ENCODE data around the gene PTPRCAP. TPM values are rescaled to one million over a fixed set of nuclear protein-coding genes. Genes with fewer than 3 reads are reported as not detected.
A peak's percentile ranks its signal among the peaks of the same experiment; 100 is the strongest.

The PTPRCAP gene
- total and polyA plus RNA-seq, 9 of the 15 experiments (the other 6 are each of a cell fraction or from before 2014, with no cell fraction given), result 0.22 to 2.0 (median 1.1) TPM; not detected in 4

DNA sequence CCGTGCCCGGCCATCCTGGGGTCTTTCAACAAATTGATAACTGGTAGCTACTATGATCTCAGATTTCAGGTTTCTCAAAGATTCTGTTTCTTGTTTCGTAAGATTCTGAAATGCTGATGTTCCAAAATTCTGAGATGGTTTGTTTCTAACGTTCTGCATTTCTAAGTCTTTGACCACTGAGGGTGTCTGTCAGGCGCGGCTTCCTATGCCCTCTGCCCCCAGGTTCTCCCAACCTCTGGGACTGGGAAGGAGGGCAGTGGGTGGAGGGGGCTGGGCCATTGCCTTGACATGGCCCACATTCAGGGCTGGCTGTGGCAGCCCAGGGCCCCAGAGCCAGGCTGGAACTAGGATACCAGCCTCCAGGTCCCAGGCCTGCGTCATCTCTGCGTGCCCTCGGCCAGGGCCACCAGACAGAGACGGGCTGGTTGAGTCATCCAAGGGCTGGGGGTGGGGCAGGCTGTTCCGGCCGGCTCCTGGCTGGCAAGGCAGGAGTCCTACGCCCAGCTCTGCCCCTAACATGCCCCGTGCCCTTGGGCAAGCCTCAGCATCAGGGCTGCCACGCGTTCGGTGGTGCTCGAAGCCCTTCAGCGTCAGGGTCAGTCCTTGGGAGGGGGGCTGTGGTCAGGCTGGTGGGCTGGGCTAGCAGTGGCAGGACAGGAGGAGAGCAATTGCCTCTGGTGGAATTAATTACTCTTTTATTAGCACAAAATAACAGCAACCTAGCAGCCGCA lies 26.4 kb upstream of the PTPRCAP start (continued):
- TF ChIP-seq, protein P1, sequence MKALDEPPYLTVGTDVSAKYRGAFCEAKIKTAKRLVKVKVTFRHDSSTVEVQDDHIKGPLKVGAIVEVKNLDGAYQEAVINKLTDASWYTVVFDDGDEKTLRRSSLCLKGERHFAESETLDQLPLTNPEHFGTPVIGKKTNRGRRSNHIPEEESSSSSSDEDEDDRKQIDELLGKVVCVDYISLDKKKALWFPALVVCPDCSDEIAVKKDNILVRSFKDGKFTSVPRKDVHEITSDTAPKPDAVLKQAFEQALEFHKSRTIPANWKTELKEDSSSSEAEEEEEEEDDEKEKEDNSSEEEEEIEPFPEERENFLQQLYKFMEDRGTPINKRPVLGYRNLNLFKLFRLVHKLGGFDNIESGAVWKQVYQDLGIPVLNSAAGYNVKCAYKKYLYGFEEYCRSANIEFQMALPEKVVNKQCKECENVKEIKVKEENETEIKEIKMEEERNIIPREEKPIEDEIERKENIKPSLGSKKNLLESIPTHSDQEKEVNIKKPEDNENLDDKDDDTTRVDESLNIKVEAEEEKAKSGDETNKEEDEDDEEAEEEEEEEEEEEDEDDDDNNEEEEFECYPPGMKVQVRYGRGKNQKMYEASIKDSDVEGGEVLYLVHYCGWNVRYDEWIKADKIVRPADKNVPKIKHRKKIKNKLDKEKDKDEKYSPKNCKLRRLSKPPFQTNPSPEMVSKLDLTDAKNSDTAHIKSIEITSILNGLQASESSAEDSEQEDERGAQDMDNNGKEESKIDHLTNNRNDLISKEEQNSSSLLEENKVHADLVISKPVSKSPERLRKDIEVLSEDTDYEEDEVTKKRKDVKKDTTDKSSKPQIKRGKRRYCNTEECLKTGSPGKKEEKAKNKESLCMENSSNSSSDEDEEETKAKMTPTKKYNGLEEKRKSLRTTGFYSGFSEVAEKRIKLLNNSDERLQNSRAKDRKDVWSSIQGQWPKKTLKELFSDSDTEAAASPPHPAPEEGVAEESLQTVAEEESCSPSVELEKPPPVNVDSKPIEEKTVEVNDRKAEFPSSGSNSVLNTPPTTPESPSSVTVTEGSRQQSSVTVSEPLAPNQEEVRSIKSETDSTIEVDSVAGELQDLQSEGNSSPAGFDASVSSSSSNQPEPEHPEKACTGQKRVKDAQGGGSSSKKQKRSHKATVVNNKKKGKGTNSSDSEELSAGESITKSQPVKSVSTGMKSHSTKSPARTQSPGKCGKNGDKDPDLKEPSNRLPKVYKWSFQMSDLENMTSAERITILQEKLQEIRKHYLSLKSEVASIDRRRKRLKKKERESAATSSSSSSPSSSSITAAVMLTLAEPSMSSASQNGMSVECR (CRISPR knock-in tag; IDR thresholded peaks at IDR 0.05), result no peak; the same call in 1 of the 2 replicates
- TF ChIP-seq, protein P2, sequence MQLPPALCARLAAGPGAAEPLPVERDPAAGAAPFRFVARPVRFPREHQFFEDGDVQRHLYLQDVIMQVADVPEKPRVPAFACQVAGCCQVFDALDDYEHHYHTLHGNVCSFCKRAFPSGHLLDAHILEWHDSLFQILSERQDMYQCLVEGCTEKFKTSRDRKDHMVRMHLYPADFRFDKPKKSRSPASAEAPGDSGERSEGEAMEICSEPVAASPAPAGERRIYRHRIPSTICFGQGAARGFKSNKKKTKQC (CRISPR knock-in tag; IDR thresholded peaks at IDR 0.05), result peak; percentile 43; the same call in 1 of the 2 replicates
- TF ChIP-seq, protein P3, sequence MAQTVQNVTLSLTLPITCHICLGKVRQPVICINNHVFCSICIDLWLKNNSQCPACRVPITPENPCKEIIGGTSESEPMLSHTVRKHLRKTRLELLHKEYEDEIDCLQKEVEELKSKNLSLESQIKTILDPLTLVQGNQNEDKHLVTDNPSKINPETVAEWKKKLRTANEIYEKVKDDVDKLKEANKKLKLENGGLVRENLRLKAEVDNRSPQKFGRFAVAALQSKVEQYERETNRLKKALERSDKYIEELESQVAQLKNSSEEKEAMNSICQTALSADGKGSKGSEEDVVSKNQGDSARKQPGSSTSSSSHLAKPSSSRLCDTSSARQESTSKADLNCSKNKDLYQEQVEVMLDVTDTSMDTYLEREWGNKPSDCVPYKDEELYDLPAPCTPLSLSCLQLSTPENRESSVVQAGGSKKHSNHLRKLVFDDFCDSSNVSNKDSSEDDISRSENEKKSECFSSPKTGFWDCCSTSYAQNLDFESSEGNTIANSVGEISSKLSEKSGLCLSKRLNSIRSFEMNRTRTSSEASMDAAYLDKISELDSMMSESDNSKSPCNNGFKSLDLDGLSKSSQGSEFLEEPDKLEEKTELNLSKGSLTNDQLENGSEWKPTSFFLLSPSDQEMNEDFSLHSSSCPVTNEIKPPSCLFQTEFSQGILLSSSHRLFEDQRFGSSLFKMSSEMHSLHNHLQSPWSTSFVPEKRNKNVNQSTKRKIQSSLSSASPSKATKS (CRISPR knock-in tag; IDR thresholded peaks at IDR 0.05), result no peak
- TF ChIP-seq, protein P4, sequence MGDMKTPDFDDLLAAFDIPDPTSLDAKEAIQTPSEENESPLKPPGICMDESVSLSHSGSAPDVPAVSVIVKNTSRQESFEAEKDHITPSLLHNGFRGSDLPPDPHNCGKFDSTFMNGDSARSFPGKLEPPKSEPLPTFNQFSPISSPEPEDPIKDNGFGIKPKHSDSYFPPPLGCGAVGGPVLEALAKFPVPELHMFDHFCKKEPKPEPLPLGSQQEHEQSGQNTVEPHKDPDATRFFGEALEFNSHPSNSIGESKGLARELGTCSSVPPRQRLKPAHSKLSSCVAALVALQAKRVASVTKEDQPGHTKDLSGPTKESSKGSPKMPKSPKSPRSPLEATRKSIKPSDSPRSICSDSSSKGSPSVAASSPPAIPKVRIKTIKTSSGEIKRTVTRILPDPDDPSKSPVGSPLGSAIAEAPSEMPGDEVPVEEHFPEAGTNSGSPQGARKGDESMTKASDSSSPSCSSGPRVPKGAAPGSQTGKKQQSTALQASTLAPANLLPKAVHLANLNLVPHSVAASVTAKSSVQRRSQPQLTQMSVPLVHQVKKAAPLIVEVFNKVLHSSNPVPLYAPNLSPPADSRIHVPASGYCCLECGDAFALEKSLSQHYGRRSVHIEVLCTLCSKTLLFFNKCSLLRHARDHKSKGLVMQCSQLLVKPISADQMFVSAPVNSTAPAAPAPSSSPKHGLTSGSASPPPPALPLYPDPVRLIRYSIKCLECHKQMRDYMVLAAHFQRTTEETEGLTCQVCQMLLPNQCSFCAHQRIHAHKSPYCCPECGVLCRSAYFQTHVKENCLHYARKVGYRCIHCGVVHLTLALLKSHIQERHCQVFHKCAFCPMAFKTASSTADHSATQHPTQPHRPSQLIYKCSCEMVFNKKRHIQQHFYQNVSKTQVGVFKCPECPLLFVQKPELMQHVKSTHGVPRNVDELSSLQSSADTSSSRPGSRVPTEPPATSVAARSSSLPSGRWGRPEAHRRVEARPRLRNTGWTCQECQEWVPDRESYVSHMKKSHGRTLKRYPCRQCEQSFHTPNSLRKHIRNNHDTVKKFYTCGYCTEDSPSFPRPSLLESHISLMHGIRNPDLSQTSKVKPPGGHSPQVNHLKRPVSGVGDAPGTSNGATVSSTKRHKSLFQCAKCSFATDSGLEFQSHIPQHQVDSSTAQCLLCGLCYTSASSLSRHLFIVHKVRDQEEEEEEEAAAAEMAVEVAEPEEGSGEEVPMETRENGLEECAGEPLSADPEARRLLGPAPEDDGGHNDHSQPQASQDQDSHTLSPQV (IDR thresholded peaks at IDR 0.05), result peak; percentile 96
- TF ChIP-seq NR2C1 (IDR thresholded peaks at IDR 0.05), result peak; percentile 13; the same call in 1 of the 2 replicates
- peak; percentile 61; the same call in 1 of the 2 replicates for TF ChIP-seq NR2C1 (tag; IDR thresholded peaks at IDR 0.05)
- TF ChIP-seq NFATC3 (IDR thresholded peaks at IDR 0.05), result no peak
- TF ChIP-seq, protein P5, sequence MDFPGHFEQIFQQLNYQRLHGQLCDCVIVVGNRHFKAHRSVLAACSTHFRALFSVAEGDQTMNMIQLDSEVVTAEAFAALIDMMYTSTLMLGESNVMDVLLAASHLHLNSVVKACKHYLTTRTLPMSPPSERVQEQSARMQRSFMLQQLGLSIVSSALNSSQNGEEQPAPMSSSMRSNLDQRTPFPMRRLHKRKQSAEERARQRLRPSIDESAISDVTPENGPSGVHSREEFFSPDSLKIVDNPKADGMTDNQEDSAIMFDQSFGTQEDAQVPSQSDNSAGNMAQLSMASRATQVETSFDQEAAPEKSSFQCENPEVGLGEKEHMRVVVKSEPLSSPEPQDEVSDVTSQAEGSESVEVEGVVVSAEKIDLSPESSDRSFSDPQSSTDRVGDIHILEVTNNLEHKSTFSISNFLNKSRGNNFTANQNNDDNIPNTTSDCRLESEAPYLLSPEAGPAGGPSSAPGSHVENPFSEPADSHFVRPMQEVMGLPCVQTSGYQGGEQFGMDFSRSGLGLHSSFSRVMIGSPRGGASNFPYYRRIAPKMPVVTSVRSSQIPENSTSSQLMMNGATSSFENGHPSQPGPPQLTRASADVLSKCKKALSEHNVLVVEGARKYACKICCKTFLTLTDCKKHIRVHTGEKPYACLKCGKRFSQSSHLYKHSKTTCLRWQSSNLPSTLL (IDR thresholded peaks at IDR 0.05), result no peak
- peak; percentile 76; the same call in 1 of the 2 replicates for TF ChIP-seq NFRKB (IDR thresholded peaks at IDR 0.05; ENCODE audit: low read depth)
- no peak for TF ChIP-seq ETV1 (tag; conservative IDR thresholded peaks at IDR 0.05; ENCODE audit: low read depth)
- TF ChIP-seq, protein P6, sequence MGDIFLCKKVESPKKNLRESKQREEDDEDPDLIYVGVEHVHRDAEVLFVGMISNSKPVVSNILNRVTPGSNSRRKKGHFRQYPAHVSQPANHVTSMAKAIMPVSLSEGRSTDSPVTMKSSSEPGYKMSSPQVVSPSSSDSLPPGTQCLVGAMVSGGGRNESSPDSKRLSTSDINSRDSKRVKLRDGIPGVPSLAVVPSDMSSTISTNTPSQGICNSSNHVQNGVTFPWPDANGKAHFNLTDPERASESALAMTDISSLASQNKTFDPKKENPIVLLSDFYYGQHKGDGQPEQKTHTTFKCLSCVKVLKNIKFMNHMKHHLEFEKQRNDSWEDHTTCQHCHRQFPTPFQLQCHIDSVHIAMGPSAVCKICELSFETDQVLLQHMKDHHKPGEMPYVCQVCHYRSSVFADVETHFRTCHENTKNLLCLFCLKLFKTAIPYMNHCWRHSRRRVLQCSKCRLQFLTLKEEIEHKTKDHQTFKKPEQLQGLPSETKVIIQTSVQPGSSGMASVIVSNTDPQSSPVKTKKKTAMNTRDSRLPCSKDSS (IDR thresholded peaks at IDR 0.05; ENCODE audit: low read depth, partially characterized antibody), result no peak
